NB4 (cell line): ENCODE measurements around the gene MRAP2.

Experiments
- POLR2A ChIP-seq: IDR thresholded peaks from 2 replicates; pipeline ENCODE4 v1.6.1; 2011; ENCODE audit warnings: mild to moderate bottlenecking; ENCODE audit not compliant: insufficient read length; ENCODE audit errors: extremely low read depth
- TF ChIP-seq, protein P1 (sequence below): IDR thresholded peaks from one replicate; pipeline ENCODE4 v1.5.1; 2012; ENCODE audit warnings: low read depth, low read length

DNA sequence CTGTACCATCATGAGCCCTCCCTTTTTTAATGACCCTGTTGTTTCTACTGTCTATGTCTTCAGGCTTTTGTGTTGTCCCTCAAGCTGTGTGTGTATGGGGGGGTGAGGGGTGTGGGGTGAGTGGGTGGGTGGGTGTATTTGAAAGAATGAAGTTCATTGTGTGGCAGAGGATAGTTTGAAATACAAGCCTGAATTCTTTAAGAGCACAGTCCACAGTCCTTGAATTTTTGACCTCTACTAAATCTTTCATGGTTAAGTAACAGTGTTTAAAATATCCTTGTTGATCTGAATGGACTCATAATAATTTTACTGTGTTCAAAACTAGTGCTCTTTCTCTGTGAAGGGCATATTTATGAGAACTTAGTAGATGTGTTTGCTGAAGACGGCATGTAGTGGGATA, 10.0 kb downstream of the MRAP2 start:
- TF ChIP-seq POLR2A: no peak
- TF ChIP-seq, protein P1, sequence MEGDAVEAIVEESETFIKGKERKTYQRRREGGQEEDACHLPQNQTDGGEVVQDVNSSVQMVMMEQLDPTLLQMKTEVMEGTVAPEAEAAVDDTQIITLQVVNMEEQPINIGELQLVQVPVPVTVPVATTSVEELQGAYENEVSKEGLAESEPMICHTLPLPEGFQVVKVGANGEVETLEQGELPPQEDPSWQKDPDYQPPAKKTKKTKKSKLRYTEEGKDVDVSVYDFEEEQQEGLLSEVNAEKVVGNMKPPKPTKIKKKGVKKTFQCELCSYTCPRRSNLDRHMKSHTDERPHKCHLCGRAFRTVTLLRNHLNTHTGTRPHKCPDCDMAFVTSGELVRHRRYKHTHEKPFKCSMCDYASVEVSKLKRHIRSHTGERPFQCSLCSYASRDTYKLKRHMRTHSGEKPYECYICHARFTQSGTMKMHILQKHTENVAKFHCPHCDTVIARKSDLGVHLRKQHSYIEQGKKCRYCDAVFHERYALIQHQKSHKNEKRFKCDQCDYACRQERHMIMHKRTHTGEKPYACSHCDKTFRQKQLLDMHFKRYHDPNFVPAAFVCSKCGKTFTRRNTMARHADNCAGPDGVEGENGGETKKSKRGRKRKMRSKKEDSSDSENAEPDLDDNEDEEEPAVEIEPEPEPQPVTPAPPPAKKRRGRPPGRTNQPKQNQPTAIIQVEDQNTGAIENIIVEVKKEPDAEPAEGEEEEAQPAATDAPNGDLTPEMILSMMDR: no peak
